ENCODE results near the gene ACTN1.

GRCh38 chr14:68986926-68987652, 8.0 kb upstream of the ACTN1 start:
- TF ChIP-seq CTCF (IDR thresholded peaks at IDR 0.05) = no peak
- no peak for TF ChIP-seq POLR2A (IDR thresholded peaks at IDR 0.05)
